ENCODE data around the gene CELF4.
A peak's percentile ranks its signal among the peaks of the same experiment; 100 is the strongest.

DNA sequence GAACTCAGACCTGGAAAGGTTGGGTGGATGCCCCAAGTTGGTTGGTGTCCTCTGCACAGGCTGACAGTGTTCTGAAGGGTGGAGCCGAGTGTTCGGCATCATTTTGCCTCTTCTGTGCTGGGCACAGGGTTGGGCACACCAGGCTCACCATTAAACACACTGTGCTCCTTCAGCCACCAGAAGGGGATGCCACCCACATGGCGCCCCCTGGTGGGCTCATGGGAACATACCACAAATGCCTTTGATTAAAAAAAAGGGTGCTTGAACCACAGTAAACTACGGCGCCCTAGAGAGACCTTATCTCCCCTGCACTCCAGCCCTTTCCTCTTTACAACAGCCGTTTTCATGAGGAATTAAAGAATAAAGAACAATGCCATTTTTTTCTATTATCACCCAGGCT, 89.4 kb downstream of the CELF4 start:
- TF ChIP-seq, protein P1, sequence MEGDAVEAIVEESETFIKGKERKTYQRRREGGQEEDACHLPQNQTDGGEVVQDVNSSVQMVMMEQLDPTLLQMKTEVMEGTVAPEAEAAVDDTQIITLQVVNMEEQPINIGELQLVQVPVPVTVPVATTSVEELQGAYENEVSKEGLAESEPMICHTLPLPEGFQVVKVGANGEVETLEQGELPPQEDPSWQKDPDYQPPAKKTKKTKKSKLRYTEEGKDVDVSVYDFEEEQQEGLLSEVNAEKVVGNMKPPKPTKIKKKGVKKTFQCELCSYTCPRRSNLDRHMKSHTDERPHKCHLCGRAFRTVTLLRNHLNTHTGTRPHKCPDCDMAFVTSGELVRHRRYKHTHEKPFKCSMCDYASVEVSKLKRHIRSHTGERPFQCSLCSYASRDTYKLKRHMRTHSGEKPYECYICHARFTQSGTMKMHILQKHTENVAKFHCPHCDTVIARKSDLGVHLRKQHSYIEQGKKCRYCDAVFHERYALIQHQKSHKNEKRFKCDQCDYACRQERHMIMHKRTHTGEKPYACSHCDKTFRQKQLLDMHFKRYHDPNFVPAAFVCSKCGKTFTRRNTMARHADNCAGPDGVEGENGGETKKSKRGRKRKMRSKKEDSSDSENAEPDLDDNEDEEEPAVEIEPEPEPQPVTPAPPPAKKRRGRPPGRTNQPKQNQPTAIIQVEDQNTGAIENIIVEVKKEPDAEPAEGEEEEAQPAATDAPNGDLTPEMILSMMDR (conservative IDR thresholded peaks at IDR 0.05; ENCODE audit: low read depth, low read length), result peak; percentile 37; the same call in 1 of the 2 replicates
- TF ChIP-seq EZH2phosphoT487 (IDR thresholded peaks at IDR 0.05; ENCODE audit: borderline replicate concordance, low read length), result no peak

All from PC-3 (cell line).